HCEC 1CT (cell line): Measurements from ENCODE around the gene ADGRG2.
"Not testable (repeated sequence)": the region's sequence is repeated elsewhere in the genome, so short reads cannot be mapped to it uniquely, and the experiment has no call there.

ENCODE experiments used
- DNase-seq: peaks from one replicate; pipeline ENCODE4 v3.0.0-alpha.2; 2017

Gene ADGRG2

DNA sequence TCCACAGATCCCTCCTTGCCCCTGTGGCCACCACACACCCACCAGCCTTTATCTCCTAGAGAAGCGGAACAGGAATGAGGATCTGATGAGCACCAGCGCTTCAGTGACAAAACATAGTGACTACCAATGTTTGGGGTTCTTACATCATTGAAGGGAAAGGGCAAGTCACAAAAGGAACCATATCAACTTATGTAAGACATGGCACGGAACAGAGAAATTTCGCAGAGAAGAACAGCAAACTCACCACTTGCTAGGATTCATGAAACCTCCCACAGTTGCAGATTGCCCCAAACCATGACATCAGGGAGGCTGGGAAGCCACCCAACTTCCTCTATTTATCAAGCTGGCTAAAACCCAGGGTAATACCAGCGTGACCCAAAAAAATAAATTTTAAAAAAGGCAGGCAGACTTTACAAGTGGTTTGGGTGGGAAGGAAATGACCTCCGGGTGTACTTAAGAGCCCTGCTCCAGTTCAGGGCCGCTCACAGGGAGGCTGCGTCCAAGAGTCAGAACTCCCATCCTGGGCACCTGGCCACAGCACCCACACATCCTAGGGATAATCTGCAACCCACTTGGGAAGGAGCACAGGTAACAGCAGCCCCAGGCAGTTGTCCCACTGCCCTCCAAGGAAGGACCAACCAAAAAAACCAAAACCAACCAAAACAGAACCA, 36.0 kb downstream of the ADGRG2 start:
- DNase-seq, result no peak

DNA sequence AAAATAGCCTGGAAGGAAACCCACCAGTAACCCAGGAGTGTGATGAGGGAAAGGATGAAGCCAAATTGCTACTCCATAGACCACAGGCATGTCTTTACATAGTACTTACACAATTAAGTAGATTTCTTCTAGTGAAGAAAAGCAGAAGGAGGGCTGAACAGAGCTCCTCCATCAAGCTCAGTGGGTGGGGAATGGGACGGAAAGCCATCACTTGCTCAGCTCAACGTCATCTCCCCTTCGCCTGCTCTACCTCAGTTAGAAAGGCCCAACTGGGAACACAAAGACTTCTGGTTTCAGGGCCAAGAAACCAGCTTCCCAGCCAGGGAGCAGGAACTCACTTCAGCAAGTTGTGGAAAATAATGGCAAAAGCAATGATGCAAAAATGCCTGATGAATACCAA, 36.6 kb downstream of the ADGRG2 start:
- DNase-seq, result no peak

GRCh38 chrX:19075754-19076153, 46.5 kb downstream of the ADGRG2 start:
- DNase-seq, result no peak

DNA sequence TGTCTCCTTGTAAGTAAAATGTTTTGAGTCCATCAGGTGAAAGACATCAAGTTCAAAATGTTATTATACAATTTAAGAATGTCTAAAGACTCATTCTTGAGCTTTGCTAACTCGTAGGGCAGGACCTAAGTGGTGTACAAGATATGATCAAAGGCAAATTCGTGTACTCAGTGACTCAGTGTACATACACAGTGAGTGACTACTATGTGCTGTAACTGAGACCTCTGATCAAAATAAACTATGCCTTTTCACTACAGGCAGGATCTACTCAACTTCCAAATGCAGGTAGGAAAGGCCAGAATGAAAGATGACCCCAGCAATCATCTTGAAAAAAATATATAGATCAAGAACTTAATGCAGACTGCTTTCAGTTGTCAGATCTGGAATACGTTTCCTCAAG, 49.9 kb downstream of the ADGRG2 start:
- no peak for DNase-seq

DNA sequence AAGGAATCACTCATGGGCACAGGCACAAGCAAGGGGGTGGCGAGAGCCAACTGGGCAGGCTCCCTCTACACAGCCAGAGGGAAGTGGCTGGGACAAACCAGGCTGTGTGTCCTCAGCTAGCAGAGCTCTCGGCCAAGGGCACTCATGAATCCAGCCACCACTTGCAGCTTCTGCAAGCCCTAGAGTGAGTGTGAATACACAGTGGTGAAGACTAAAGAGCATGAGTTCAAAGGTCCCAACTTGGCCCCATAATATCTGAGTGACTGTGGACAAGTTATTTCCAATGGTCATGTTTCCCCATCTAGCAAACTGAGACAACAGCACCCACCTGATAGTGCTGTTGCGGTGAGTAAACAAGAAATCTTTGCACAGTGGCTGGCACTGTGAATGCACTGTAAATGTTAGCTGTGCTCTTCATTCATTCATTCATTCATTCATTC, 51.7 kb downstream of the ADGRG2 start:
- DNase-seq, result no peak

- not testable (repeated sequence) for DNase-seq
These were observed 55.3 kb downstream of the ADGRG2 start for GRCh38 chrX:19066987-19067386.

DNA sequence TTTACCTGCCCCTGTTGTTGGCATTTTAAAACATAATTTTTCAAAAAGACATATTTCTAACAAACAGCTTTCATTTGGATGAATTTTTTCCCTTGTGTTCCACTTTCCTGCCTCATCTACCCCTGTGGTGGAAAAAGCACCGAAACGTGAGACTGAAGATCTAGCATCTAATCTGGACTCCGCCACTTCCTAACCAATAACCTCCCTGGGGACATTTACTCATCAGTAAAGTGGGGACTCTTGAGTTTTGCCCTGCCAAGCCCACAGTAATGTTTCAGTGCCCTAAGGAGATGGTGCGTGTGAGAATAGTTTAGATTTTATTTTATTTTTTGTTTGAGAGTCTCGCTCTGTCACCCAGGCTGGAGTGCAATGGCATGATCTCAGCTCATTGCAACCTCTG, 56.7 kb downstream of the ADGRG2 start:
- DNase-seq, result no peak

DNA sequence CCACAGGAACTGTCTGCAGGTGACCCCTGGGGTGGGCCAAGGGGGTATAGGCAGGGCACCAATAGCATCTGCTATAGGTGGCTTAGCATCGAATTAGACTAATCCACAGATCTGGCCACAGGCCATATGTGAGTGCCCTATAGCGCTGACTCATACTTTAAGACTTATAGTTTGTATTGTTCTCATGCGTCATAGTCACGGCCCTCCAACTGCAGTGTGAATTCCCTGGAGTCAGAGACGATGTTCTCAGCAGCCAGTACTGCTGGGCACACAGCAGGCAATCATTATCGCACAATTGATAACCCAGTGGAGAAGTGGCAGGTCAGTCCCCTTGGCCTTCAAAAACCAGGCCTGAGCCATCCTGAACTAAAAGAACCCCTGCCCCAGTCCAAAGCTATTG, 58.1 kb downstream of the ADGRG2 start:
- peak; percentile 10 for DNase-seq

DNA sequence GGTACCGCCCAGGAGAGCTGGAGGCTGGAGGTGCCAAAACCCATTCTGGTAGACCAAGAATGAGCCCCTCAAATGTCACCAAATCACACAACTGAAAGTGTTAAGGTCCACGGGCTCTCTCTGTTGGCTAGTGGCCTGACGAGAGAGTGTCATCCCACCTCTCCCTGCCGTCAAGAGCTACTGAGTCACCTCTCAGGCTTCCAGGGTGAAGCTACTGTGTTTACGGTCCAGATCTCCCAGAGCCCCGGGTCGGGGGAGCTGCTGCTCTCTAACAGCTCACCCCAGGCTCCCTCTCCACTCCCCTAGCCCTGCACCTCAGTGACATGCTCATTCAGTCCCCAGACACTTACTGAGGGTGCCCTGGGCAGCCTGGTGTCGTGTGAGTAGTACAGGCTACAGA, 59.2 kb downstream of the ADGRG2 start:
- DNase-seq, result no peak

- no peak for DNase-seq
These were observed 63.2 kb downstream of the ADGRG2 start for GRCh38 chrX:19059067-19059466.

- no peak for DNase-seq
These were observed 64.4 kb downstream of the ADGRG2 start for GRCh38 chrX:19057856-19058255.

DNA sequence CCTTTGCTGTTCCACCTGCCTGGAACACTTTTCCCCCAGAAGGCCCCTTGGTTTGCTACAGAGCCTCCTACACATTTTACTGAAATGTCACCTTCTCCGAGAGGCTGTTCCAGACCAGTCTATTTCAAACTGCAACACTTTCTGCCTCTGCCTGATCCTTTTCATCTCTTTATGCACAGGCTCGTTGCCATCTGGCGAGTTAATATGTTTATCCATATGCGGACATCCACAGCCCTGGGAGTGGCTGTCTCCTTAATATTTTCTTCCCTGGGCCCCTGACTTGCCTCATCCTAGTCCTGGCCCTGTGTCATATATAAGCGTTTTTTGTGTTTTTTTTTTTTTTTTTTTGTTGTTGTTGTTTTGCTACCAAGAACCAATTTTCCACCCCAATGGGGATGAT, 73.2 kb downstream of the ADGRG2 start:
- no peak for DNase-seq

DNA sequence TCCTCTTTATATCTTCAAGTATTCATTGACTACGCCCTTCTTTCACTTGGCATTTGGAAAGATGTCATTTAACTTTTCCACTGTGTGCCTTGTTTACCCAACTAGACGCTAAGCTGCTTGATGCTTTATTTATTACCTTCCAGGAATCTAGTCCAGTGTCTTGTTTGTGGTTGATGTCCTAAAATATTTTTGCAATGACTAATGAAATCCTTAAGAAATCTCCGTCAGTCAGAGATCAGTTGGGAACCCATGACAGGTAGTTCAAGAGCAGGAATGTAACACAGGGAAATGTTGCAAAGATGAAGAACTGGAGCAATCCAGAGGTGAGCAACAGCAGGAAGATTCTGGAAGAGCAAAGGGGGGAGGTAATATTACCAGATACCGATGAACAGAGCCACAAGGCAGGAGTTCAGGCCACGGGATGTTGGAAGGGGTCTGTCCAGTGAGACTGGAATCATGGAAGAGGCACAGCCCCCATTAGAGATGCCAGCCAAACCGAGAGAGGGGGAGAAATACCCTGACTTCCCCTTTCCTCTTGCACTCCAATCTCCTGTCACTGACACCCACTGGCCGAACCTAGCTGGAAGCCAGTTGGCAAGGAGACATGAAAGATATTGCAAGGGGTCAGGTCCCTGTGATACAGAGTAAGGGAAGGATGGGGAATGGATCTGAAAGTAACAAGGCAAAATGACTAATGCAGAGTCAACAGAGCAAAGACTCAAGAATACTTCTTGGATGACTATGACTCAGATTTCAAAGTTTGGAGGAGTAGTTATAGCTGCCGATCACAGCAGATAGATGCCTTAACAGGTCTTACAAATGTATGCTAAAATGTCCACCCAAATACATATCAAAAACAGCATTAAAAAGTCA, 75.7 kb downstream of the ADGRG2 start:
- DNase-seq, result peak; percentile 56

GRCh38 chrX:19040373-19040772, 81.9 kb downstream of the ADGRG2 start:
- no peak for DNase-seq

DNA sequence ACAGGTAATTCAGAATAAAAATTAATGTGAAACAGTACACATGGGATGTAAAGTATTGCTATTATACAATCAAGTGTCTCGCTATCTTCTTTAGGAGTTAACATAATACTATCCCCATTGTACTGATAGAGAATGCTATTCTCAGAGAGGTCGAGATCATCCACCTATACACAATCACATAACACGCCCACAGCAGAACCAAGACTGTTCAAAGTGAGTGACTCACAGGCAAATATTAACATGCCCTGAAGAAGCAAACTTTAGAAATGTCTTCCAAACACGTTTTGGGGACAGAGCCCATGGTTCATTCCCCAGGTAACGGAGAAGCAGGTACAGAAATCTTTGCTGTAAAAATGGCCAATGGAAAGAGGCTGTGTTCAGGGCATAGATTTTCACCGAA, 88.2 kb downstream of the ADGRG2 start:
- no peak for DNase-seq

DNA sequence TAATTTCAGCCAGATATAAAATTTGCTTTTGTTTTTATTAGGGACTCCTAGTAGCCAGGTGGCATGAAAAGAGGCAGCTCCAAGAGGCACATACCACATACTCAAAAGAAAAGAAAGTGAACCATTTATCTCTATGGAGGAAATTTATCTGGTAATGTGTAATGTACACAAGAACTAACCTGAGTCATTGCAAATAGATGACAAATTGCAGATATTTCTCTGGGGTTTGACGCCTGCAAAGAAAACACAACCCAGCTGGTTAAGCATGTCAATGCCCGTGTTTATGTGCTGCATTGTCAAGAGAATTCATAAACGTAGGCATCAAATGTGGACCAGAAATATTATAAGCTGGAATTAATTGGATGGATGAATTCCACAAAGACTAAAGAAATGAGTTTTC, 91.5 kb downstream of the ADGRG2 start:
- no peak for DNase-seq

DNA sequence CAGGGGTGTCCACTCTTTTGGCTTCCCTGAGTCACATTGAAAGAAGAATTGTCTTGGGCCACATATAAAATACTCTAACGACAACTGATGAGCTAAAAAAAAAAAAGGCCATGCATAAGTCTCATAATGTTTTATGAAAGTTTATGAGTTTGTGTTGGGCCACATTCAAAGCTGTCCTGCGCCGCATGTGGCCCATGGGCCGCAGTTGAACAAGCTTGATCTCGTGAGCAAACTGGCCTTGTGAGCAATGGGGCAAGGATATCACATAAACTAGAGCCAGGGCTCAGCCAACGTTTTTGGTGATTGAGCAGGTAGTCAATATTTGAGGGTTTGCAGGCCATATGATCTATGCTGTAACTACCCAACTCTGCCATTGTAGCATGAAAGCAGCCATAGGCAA, 93.7 kb downstream of the ADGRG2 start:
- DNase-seq, result no peak

GRCh38 chrX:19024366-19024765, 97.9 kb downstream of the ADGRG2 start:
- no peak for DNase-seq

DNA sequence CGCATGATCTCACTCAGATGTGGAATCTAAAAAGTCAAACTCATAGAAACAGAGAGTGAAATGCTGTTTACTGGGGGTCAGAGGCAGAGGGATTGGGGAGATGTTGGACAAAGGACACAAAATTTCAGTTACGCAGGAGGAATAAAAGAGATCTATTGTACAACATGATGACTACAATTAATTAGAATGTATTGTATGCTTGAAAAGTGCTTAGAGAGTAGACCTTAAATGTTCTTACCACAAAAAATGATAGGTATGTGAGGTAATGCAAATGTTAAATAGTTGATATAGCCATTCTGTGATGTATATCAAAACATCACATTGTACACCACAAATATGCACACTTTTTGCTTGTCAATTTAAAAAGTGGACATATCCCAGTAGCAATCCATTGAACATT, 102.3 kb downstream of the ADGRG2 start:
- no peak for DNase-seq

DNA sequence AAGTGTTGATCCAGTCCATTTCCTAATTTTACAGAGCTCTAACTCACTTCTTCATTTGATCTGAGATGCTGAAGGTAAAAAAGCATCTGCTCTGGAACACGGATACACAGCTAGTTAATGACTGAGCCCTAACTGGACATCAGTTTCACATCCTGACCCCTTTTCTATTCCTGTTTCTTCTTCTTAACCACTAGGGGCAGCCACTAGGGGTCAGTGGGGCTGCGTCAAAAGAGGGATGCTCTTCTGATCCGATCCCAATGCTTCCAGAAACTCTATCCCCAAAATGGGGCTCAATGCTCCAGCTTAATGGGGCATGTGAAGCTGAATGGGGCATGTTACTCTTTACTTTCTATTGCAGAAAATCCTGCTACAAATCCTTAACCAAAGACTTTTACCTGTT, 105.0 kb downstream of the ADGRG2 start:
- peak; percentile 23 for DNase-seq

GRCh38 chrX:19016614-19017013, 105.7 kb downstream of the ADGRG2 start:
- not testable (repeated sequence) for DNase-seq

DNA sequence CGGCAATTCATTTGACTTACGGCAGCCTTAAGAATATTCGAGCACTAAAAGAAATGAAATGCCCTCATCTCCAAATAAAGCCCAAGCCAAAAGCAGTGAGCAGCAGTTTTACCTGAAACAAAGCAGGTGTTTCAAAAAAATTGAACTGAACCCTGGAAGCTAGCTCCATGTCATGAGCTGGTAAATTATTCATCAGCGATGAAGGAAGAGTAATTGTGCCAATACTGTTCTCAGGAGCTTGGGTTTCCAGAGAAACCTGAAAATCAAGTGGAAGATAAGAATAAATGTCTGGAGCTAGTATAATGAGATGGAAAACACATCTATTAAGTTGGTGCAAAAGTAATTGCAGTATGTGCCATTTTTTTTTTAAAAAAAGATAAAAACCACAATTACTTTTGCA, 114.4 kb downstream of the ADGRG2 start:
- DNase-seq, result no peak

DNA sequence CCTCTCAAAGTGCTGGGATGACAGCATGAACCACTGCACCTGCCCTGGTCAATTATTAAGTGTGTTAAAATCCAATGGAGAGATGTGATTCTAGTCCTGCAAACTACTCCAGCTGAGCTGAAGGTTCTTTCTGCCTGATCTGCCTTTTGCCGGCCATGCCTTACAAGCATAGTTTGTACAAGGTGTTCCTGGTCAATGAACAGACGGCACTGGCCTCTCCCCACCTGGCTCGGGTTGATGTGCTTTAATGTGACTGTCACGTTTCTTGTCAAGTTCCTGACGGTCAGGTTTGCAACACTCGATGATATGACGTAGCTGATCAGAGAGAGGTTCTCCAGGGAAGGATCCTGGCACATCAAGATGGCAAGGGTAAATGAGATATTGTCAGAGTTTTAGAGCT, 115.3 kb downstream of the ADGRG2 start:
- no peak for DNase-seq

DNA sequence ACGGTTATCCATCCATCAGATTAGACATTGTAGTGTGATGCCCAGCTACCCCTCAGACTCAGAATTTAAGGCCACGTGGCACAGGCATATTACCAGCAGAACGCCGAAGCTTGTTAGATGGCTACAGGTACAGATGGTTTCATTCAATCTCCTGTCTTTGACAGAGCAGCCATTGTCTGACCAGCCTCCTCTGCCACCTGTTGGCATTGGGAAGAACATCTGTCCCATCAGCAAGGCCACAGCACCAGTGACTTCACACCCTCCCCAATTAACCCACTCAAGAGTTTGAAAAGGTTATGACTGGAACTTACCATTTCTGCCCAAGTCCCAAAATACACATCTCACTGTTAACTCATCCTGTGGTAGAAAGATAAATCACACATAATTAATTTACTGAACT, 116.4 kb downstream of the ADGRG2 start:
- no peak for DNase-seq

DNA sequence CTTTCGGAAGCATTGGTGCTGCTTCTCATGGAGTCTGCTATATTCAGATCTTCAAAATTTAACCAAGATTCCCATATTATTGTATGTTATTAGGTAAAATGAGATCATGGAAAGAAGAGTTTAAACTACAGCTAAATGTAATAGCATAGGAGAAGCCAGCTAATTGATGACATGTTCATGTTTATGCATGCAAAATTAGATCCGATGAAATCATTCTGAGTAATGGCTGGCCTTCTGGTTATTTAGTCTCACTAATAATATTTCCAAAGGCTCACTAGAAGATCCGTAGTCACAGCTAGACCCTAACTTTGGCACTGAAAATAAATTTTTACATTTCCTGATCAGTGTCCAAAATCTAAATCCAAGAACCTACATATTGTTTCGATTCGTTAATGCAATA, 118.5 kb downstream of the ADGRG2 start:
- no peak for DNase-seq
